Gastrocnemius medialis (tissue), 4 donors: ENCODE data around the gene NOL4L. TPM values are rescaled to one million over a fixed set of nuclear protein-coding genes. Genes with fewer than 3 reads are reported as not detected.

Experiments
- ATAC-seq, 2 donors: fragments of 150-250 bp; one replicate each; pipeline ENCODE4 v1.9.1; 2016
- DNase-seq, 2 donors: peaks; one replicate each; pipeline ENCODE4 v3.0.0-alpha.2; 2019
- H3K27ac ChIP-seq, 4 donors: fragments of 200-600 bp; sonication (generic); 1 replicate in 1 of 4; 2 replicates in 3 of 4; pipeline ENCODE4 v1.5.1; 2016 to 2018; ENCODE audit warnings: mild to moderate bottlenecking in 2 of 4, moderate library complexity in 1 of 4
- H3K27me3 ChIP-seq, 3 donors: fragments of 200-600 bp; sonication (generic) in 2 of 3; 1 replicate in 1 of 3; 2 replicates in 2 of 3; pipeline versions ENCODE4 v1.5.1 to v1.6.0; 2016 to 2019; ENCODE audit warnings: mild to moderate bottlenecking in 1 of 3, moderate library complexity in 1 of 3
- H3K36me3 ChIP-seq, 2 donors: fragments of 200-600 bp; sonication (generic) in 1 of 2; one replicate each; pipeline ENCODE4 v1.5.1; 2017 to 2018
- H3K4me1 ChIP-seq, 2 donors: fragments of 200-600 bp; sonication (generic) in 1 of 2; one replicate each; pipeline ENCODE4 v1.5.1; 2016 to 2017; ENCODE audit warnings: mild to moderate bottlenecking in 2 of 2
- H3K4me3 ChIP-seq, 4 donors: fragments of 200-600 bp; sonication (generic) in 3 of 4; 1 replicate in 1 of 4; 2 replicates in 3 of 4; pipeline ENCODE4 v1.5.1; 2016 to 2019; ENCODE audit warnings: mild to moderate bottlenecking in 2 of 4
- H3K9me3 ChIP-seq, 3 donors: fragments of 200-600 bp; sonication (generic) in 2 of 3; 1 replicate in 1 of 3; 2 replicates in 2 of 3; pipeline ENCODE4 v1.5.1; 2016 to 2019
- CTCF ChIP-seq, 5 experiments: fragments of 450-650 bp in 3 of 5; fragments of 200-600 bp in 2 of 5; sonication (generic) in 2 of 5; IDR thresholded peaks in 4 of 5; conservative IDR thresholded peaks in 1 of 5; 1 replicate in 4 of 5; 2 replicates in 1 of 5; pipeline ENCODE4 v1.5.1; 2016 to 2019; ENCODE audit warnings: antibody characterized with exemption in 5 of 5, mild to moderate bottlenecking in 3 of 5, moderate library complexity in 3 of 5
- POLR2A ChIP-seq, 2 donors: fragments of 450-650 bp; IDR thresholded peaks; one replicate each; pipeline ENCODE4 v1.6.1; 2017; ENCODE audit warnings: antibody characterized with exemption in 2 of 2, mild to moderate bottlenecking in 2 of 2, moderate library complexity in 2 of 2
- in situ Hi-C, 4 donors: fragments of 200-750 bp; cut with MboI; loops; one replicate each; pipeline versions ENCODE4 v1.15.0 to v1.8.0; 2017; ENCODE audit warnings: low sequenced_read_pairs in 4 of 4
- intact Hi-C: fragments of 100-400 bp; cut with DNase I; formaldehyde crosslinking; loops from one replicate; pipeline ENCODE4 v1.15.1; 2023; ENCODE audit warnings: low total_unique reads
- total RNA-seq, 4 donors: library from RNA; depleted of rRNA; stranded (reverse); fragments of >200 nt; gene quantifications; one replicate each; pipeline versions ENCODE4 v1.1.0 to v1.2.3, GENCODE V29; 2016

The NOL4L gene
- total RNA-seq, 4 donors from 2014 or later = 1.4 to 1.9 (median 1.7) TPM

GRCh38 chr20:32629813-32630212, 44.7 kb upstream of the NOL4L start:
- H3K27me3 ChIP-seq = no peaks in the 10 kb centered on the region
- TF ChIP-seq CTCF (IDR thresholded peaks at IDR 0.05 in 4 of 5, conservative IDR thresholded peaks at IDR 0.05 in 1 of 5) (no peak), POLR2A (IDR thresholded peaks at IDR 0.05) (no peak)
- intact Hi-C loops = no loop called here
- H3K9me3 ChIP-seq = no peaks in the 10 kb centered on the region
- no peak overlapping the region for H3K27ac ChIP-seq
- DNase-seq (no peak), ATAC-seq (no peak)
- no peak overlapping the region for H3K4me3 ChIP-seq
- in situ Hi-C loops = no loop called here
- H3K4me1 ChIP-seq = peaks cover 5 to 8% of the 10 kb centered on the region in 2 donors
- no peaks in the 10 kb centered on the region for H3K36me3 ChIP-seq

DNA sequence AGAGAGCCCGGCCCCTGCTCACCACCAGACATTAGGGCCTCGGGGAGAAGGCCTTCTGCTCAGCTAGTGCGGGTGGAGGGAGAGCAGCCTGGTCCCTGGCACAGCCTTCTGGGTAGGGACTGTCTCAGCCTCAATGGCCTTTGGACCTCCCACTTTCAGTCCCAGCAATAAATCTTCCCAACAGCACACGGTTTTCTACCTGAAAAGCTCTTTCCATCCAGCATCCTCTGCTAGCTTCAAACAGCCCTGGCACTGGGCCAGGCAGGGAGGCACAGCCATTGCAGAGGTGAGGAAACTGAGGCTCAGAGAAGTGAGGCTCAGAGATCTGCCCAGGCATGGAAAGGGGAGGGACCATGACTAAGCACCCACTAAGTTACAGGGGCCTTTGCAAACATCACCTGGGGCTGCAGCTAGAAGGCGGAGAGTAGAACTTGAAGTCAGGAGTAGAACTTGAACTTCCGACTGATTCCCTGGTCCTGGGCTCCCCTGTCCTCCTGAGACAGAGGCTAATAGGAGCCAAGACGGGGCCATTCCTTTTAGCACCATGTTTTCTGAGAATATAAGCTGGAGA, 43.9 kb upstream of the NOL4L start:
- H3K4me1 ChIP-seq = peaks cover 5 to 8% of the 10 kb centered on the region in 2 donors
- no peaks in the 10 kb centered on the region for H3K27me3 ChIP-seq
- no peak overlapping the region for H3K4me3 ChIP-seq
- DNase-seq (no peak), ATAC-seq (no peak)
- TF ChIP-seq POLR2A (IDR thresholded peaks at IDR 0.05) (no peak), CTCF (IDR thresholded peaks at IDR 0.05 in 4 of 5, conservative IDR thresholded peaks at IDR 0.05 in 1 of 5) (no peak)
- H3K27ac ChIP-seq = no peak overlapping the region
- intact Hi-C loops = no loop called here
- no peaks in the 10 kb centered on the region for H3K36me3 ChIP-seq
- H3K9me3 ChIP-seq = no peaks in the 10 kb centered on the region
- in situ Hi-C loops = no loop called here

- Histone ChIP-seq H3K4me3 (peak overlapping the region in 1 of 4 donors; percentile 13), H3K27me3 (no peaks in the 10 kb centered on the region), H3K36me3 (no peaks in the 10 kb centered on the region), H3K9me3 (no peaks in the 10 kb centered on the region), H3K4me1 (peaks cover 5 to 8% of the 10 kb centered on the region in 2 donors), H3K27ac (no peak overlapping the region)
- DNase-seq = no peak
- no peak for ATAC-seq
- no peak for TF ChIP-seq CTCF (IDR thresholded peaks at IDR 0.05 in 4 of 5, conservative IDR thresholded peaks at IDR 0.05 in 1 of 5)
- in situ Hi-C loops (no loop called here), intact Hi-C loops (no loop called here)
These were observed 41.9 kb upstream of the NOL4L start for GRCh38 chr20:32626859-32627636.

- H3K36me3 ChIP-seq = no peaks in the 10 kb centered on the region
- no peaks in the 10 kb centered on the region for H3K9me3 ChIP-seq
- H3K27ac ChIP-seq = no peak overlapping the region
- H3K27me3 ChIP-seq = no peaks in the 10 kb centered on the region
- intact Hi-C loops = no loop called here
- H3K4me1 ChIP-seq = peaks cover 5 to 8% of the 10 kb centered on the region in 2 donors
- H3K4me3 ChIP-seq = no peak overlapping the region
- in situ Hi-C loops = no loop called here
- no peak for TF ChIP-seq CTCF (IDR thresholded peaks at IDR 0.05 in 4 of 5, conservative IDR thresholded peaks at IDR 0.05 in 1 of 5)
- no peak for TF ChIP-seq POLR2A (IDR thresholded peaks at IDR 0.05)
- ATAC-seq (no peak), DNase-seq (no peak)
These were observed 41.3 kb upstream of the NOL4L start for GRCh38 chr20:32626407-32626806.
